Esophagus (tissue), 2 donors: Measurements from ENCODE around the gene WDR46. TPM values are rescaled to one million over a fixed set of nuclear protein-coding genes. Genes with fewer than 3 reads are reported as not detected.
A peak's percentile ranks its signal among the peaks of the same experiment; 100 is the strongest.
"Not testable (repeated sequence)": the region's sequence is repeated elsewhere in the genome, so short reads cannot be mapped to it uniquely, and the experiment has no call there.

Experiments used
- H3K27ac ChIP-seq, 2 donors: one replicate each; pipeline ENCODE4 v1.5.1; 2013; ENCODE audit warnings: low read depth in 2 of 2, mild to moderate bottlenecking in 2 of 2, inconsistent platforms in 1 of 2, low read length in 1 of 2, moderate library complexity in 1 of 2
- H3K27me3 ChIP-seq, 2 donors: one replicate each; pipeline ENCODE4 v1.6.1; 2013; ENCODE audit warnings: low read length in 2 of 2, control low read depth in 1 of 2, mild to moderate bottlenecking in 1 of 2; ENCODE audit not compliant: insufficient read depth in 2 of 2, control insufficient read depth in 1 of 2
- H3K36me3 ChIP-seq, 2 donors: one replicate each; pipeline ENCODE4 v1.6.1; 2013; ENCODE audit warnings: low read length in 1 of 2; ENCODE audit not compliant: control insufficient read depth in 2 of 2, insufficient read depth in 2 of 2
- H3K4me1 ChIP-seq, 2 donors: one replicate each; pipeline ENCODE4 v1.6.1; 2013; ENCODE audit warnings: low read length in 1 of 2; ENCODE audit not compliant: control insufficient read depth in 2 of 2, insufficient read depth in 2 of 2
- H3K4me3 ChIP-seq, 2 donors: one replicate each; pipeline ENCODE4 v1.5.1; 2013; ENCODE audit warnings: low read length in 2 of 2, mild to moderate bottlenecking in 2 of 2, low read depth in 1 of 2, moderate library complexity in 1 of 2
- H3K9me3 ChIP-seq, 2 donors: one replicate each; pipeline ENCODE4 v1.6.1; 2013; ENCODE audit warnings: mild to moderate bottlenecking in 2 of 2, low read depth in 1 of 2, low read length in 1 of 2, moderate library complexity in 1 of 2; ENCODE audit not compliant: control insufficient read depth in 2 of 2, insufficient read depth in 1 of 2
- WGBS, 2 donors: extraction: QIAGEN DNeasy Blood & Tissue Kit; methylation state at CpG; one replicate each; pipeline ENCODE4 v1.1.7; 2013; 5-methylcytosine and 5-hydroxymethylcytosine counted together
- polyA plus RNA-seq, 2 donors: library from polyadenylated mRNA; stranded (reverse); fragments of 200-250 nt; gene quantifications; one replicate each; pipeline ENCODE4 v1.2.3, GENCODE V29; 2013
- donor health status: healthy with polysubstance abuse.
- donor health status: Bipolar disorder and iron deficiency.

WDR46 gene
- polyA plus RNA-seq, 2 donors = 38.6 to 44.5 TPM

- Histone ChIP-seq H3K27ac (peak overlapping the region; percentile 79 to 83), H3K36me3 (peaks cover 21 to 30% of the 10 kb centered on the region in 2 donors), H3K27me3 (no peaks in the 10 kb centered on the region), H3K9me3 (no peaks in the 10 kb centered on the region), H3K4me1 (peaks cover 3 to 13% of the 10 kb centered on the region in 2 donors), H3K4me3 (peak overlapping the region; percentile 74 to 92)
- WGBS, 2 donors = 3 to 4% methylated on average over 14 of the region's 14 CpGs
These were observed 811 bp upstream of the WDR46 start for GRCh38 chr6:33289784-33290315.

DNA sequence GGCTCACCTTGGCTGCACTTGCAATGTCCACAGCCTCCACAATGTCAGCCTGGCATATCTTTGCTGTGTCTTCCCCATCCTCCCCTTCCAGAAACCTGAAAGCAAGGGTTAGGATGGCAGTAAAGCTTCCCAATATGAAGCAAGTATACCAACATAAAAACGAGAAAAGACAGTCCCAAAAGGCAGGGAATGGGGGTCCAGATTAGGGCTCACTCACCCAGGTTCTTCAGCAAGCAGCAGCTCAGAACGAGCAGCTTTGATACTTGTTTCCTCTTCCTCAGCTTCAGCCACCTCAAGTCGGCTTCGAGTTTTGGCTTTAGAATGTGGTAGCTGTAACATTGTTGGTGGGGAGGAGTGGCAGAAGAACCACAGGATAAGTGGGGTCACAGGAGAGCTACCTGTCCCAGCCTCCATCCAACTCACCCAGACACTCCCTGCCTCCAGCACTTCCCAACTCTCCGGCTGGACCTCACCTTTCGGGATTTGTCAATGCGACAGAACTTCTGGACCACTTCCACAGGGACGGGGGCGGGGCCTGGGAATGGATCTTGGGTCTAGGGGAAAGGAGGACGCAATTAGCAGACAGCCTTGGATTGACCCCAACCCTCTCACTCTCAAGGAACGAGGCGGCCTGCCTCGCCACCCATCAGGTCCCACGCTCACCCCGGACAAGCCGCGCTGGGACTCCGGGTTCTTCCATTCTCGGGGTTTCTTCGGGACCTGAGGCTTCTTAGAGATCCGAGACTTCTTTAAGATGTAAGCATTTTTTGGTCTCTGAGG lies 708 bp downstream of the WDR46 start:
- no peaks in the 10 kb centered on the region for H3K9me3 ChIP-seq
- H3K4me3 ChIP-seq = peak overlapping the region; percentile 74 to 92
- H3K4me1 ChIP-seq = peaks cover 3 to 13% of the 10 kb centered on the region in 2 donors
- H3K36me3 ChIP-seq = peaks cover 17 to 25% of the 10 kb centered on the region in 2 donors
- peak overlapping the region; percentile 79 to 83 for H3K27ac ChIP-seq
- 8 to 11% methylated on average over 21 of the region's 21 CpGs for WGBS, 2 donors
- H3K27me3 ChIP-seq = no peaks in the 10 kb centered on the region

DNA sequence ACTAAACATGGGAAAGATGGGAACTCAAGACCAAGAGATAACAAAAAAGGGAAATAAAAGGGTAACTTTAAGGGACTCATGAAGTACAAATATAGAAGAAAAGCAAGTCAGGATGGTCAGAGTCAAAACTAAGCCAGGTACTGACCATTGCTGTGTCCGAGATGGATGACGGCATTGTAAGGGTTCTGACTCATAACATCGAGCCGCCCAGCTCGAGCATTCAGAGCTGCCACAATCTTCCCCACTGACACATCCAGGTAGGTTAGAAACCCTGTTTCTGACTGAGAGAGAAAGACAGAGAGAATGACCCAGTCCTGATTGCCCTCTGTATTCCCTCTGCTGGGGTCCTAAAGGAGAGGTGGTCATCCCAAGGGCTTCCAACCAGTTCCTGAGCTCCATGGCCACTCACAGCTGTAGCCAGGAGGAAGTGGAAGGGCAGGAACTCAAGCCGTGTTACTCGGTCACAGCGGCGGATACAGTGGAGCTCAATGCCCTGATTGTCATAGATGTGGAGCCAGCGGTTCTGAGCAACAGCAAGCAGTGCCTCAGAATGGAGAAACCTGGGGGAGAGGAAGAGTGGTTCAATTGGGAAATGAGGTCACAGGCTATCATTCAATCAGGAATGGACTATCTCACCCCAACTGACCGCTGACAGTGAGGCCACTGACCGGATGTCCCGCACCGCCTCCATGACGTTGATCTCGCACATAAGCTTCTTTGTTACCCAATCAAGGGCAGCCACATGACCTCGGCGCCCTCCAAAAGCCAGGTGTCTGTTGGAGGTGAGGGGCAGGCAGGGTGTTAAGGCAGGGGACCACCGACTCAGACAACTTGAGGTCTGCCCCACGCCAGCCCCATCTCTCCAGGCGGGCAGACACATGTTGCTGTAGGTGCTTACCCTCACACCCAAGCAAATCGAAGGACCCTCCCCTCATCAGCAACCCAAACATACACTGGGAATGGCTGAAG lies 1.8 kb downstream of the WDR46 start:
- Histone ChIP-seq H3K27ac (no peak overlapping the region), H3K36me3 (peaks cover 11 to 20% of the 10 kb centered on the region in 2 donors), H3K4me1 (peaks cover 3 to 13% of the 10 kb centered on the region in 2 donors), H3K4me3 (no peak overlapping the region), H3K9me3 (no peaks in the 10 kb centered on the region), H3K27me3 (no peaks in the 10 kb centered on the region)
- 92% methylated on average over 22 of the region's 22 CpGs for WGBS, 2 donors

DNA sequence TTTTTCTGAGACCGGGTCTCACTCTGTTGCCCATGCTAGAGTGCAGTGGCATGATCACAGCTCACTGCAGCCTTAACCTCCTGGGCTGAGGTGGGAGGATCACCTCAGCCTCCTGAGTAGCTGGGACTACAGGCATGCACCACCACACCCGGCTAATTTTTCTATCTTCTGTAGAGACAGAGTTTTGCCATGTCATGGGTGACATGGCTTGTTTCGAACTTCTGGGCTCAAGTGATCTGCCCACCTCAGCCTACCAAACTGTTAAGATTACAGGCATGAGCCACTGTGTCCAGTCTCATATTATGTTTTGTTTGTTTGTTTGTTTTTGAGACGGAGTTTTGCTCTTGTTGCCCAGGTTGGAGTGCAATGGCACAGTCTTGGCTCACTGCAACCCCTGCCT lies 3.8 kb downstream of the WDR46 start:
- not testable (repeated sequence) for H3K27ac ChIP-seq, H3K4me3 ChIP-seq, H3K9me3 ChIP-seq, H3K27me3 ChIP-seq
- Histone ChIP-seq H3K36me3 (peaks cover 9 to 17% of the 10 kb centered on the region in 2 donors), H3K4me1 (peaks cover 3 to 13% of the 10 kb centered on the region in 2 donors)
- 87% methylated on average over 4 of the region's 4 CpGs for WGBS, 2 donors

DNA sequence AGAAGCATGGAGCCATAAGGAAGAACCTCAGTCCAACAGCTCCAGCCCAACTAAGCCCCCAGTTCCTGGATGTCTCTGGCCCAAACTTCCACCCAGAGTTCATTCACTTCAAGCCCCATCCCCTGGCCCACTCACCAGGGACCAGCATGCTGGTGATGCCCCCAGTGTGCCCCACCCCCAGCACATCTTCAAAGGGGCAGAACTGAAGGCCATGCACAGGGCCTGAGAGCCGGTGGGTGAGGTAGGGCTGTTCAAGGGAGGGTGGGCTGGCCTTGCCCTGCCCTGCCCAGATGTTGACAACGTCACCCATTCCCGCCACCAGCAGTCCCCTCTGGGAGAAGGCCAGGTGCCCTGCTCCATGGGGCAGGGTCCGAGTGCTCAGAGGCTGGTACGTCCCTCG lies 8.5 kb downstream of the WDR46 start:
- H3K4me3 ChIP-seq = no peak overlapping the region
- WGBS, 2 donors = 83 to 93% methylated on average over 6 of the region's 6 CpGs
- H3K27ac ChIP-seq = peak overlapping the region in 1 of 2 donors; percentile 98
- no peaks in the 10 kb centered on the region for H3K27me3 ChIP-seq
- peaks cover 5 to 26% of the 10 kb centered on the region in 2 donors for H3K36me3 ChIP-seq
- peaks cover 4 to 9% of the 10 kb centered on the region in 2 donors for H3K4me1 ChIP-seq
- H3K9me3 ChIP-seq = no peaks in the 10 kb centered on the region

- Histone ChIP-seq H3K4me3 (no peak overlapping the region), H3K27me3 (no peaks in the 10 kb centered on the region), H3K27ac (peak overlapping the region; percentile 29 to 98), H3K36me3 (peaks cover 5 to 26% of the 10 kb centered on the region in 2 donors), H3K4me1 (peaks cover 4 to 9% of the 10 kb centered on the region in 2 donors), H3K9me3 (no peaks in the 10 kb centered on the region)
- 59 to 62% methylated on average over 5 of the region's 5 CpGs for WGBS, 2 donors
These were observed 9.0 kb downstream of the WDR46 start for GRCh38 chr6:33279971-33280511.

DNA sequence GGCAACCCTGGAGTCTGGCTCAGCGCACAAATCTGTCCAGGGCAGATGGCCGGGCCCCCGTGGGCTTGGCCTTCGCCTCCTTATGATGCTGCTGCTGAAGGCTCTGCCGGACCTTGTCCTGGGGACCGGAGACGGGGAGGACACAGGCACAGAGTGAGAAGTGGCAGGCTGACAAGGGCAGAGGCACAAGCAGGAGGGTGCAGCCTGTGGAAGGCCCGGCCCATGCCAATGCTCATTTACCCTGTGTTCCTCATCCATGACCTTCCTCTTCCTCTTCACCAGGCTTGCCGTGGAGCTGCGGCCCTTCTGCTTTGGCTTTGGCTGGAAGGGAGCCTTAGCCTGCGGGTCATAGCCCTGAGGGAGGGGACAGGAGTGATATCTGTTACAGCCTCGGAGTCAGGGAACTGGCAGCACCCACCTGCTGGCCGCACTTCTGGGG lies 9.8 kb downstream of the WDR46 start:
- Histone ChIP-seq H3K4me1 (peaks cover 4 to 9% of the 10 kb centered on the region in 2 donors), H3K27ac (peak overlapping the region; percentile 29 to 98), H3K27me3 (no peaks in the 10 kb centered on the region), H3K4me3 (peak overlapping the region in 1 of 2 donors; percentile 22), H3K9me3 (no peaks in the 10 kb centered on the region), H3K36me3 (peaks cover 5 to 23% of the 10 kb centered on the region in 2 donors)
- WGBS, 2 donors = 68 to 70% methylated on average over 13 of the region's 13 CpGs

- Histone ChIP-seq H3K4me1 (peaks cover 4 to 12% of the 10 kb centered on the region in 2 donors), H3K27ac (peak overlapping the region; percentile 29 to 98)
- 84 to 93% methylated on average over 2 to 3 of the region's 3 CpGs for WGBS, 2 donors
These were observed 10.2 kb downstream of the WDR46 start for GRCh38 chr6:33278810-33279209.

GRCh38 chr6:33278392-33278741 lies 10.7 kb downstream of the WDR46 start:
- Histone ChIP-seq H3K36me3 (peaks cover 5 to 25% of the 10 kb centered on the region in 2 donors), H3K27me3 (no peaks in the 10 kb centered on the region), H3K4me3 (peak overlapping the region; percentile 56 to 62), H3K4me1 (peaks cover 4 to 12% of the 10 kb centered on the region in 2 donors), H3K9me3 (no peaks in the 10 kb centered on the region), H3K27ac (peak overlapping the region; percentile 91 to 98)
- 71 to 77% methylated on average over 9 of the region's 9 CpGs for WGBS, 2 donors

More at GRCh38 chr6:33278810-33279209, 10.2 kb downstream of the WDR46 start:
- no peaks in the 10 kb centered on the region for H3K9me3 ChIP-seq
- peak overlapping the region; percentile 22 to 56 for H3K4me3 ChIP-seq
- H3K27me3 ChIP-seq = no peaks in the 10 kb centered on the region
- peaks cover 5 to 25% of the 10 kb centered on the region in 2 donors for H3K36me3 ChIP-seq
